ENCODE measurements around the gene TMEM128. TPM values are rescaled to one million over a fixed set of nuclear protein-coding genes. Genes with fewer than 3 reads are reported as not detected.

The TMEM128 gene
- total RNA-seq, 1 donor from 2014 or later = 32.8 TPM

DNA sequence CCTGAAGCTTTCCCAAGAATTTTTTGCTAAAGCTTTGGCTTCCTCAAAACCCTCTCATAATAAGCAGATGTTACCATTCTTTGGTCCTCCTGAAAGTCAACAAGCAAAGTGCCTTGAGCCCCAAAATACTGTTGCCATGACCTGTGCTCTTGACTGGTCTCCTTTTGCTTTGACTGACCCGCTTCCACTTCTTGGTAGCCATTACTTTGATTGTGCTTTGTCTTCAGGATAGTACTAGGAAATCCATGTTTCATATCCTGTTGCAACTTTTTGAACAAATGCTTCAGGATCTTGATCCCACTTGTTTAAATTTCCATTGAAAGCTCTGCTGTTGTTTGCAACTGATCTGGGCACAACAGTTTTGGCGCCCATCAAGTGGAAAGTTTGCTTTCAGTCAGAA, 14.4 kb downstream of the TMEM128 start:
- no peak for DNase-seq (ENCODE audit: low read depth)
- H3K4me3 ChIP-seq (ENCODE audit: low read depth, low read length) = no peak overlapping the region

DNA sequence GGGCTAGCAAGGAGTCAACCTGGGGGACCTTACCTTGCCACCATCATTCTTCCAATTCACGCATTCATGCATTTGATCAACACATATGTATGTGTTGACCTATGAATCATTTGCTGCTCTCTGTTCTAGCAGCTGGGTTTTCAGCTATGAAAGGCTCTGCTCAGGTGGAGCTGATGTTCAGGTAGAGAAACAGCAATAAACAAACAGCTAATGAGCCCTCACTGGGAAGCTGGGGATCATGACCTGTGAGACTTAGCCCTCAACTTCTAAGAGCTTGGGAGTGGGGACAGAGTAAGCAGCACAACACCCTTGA, 19.7 kb downstream of the TMEM128 start:
- no peak for DNase-seq (ENCODE audit: low read depth)
- H3K4me3 ChIP-seq (ENCODE audit: low read depth, low read length) = no peak overlapping the region
- TF ChIP-seq, protein P1, sequence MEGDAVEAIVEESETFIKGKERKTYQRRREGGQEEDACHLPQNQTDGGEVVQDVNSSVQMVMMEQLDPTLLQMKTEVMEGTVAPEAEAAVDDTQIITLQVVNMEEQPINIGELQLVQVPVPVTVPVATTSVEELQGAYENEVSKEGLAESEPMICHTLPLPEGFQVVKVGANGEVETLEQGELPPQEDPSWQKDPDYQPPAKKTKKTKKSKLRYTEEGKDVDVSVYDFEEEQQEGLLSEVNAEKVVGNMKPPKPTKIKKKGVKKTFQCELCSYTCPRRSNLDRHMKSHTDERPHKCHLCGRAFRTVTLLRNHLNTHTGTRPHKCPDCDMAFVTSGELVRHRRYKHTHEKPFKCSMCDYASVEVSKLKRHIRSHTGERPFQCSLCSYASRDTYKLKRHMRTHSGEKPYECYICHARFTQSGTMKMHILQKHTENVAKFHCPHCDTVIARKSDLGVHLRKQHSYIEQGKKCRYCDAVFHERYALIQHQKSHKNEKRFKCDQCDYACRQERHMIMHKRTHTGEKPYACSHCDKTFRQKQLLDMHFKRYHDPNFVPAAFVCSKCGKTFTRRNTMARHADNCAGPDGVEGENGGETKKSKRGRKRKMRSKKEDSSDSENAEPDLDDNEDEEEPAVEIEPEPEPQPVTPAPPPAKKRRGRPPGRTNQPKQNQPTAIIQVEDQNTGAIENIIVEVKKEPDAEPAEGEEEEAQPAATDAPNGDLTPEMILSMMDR (conservative IDR thresholded peaks at IDR 0.05; ENCODE audit: low read depth, low read length) = no peak

More for the DNA sequence above, 14.4 kb downstream of the TMEM128 start:
- TF ChIP-seq, protein P1 (conservative IDR thresholded peaks at IDR 0.05; ENCODE audit: low read depth, low read length) = no peak

DNA sequence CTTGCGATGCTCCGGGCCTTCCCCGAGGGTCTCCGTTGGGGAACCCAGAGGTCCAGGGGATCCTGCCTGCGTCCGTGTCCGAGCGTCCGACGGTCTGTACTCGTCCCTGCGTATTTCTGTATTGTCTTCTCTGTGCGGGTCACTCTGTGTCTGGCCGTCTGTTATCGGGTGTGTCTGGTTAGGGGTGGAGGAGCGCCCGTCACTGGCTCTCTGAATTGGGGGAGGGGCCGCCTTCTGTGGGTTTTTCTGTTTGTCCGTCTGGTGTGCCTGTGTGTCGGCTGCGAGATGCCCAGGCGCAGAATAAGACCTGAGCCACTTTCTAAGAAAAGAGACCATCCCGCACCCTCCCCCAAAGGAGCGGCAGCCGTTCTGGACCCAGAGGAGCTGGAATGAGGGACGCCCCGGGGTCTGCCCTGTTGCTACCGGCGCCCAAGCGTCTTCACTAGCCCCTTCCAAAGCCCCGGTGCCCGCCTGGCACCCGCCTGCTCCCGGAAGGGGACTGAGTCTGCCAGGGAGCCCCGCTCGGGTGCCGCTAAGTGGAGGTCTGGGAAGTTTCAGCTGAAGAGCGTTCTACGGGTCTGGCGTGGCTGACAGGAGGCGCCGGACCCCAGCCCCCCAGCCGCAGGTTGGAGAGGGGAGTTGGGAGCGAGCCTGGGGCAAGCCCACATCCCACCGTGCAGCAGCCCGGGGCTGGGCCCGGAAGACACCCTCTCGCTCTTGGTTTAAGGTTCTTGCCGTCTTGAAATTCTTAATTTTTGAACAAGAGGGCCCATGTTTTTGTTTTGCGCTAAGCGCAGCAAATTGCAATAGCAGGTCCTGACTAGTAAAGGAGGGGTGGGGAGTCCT, 20.3 kb downstream of the TMEM128 start:
- no peak overlapping the region for H3K4me3 ChIP-seq (ENCODE audit: low read depth, low read length)
- DNase-seq (ENCODE audit: low read depth) = no peak
- TF ChIP-seq, protein P1 (conservative IDR thresholded peaks at IDR 0.05; ENCODE audit: low read depth, low read length) = no peak

DNA sequence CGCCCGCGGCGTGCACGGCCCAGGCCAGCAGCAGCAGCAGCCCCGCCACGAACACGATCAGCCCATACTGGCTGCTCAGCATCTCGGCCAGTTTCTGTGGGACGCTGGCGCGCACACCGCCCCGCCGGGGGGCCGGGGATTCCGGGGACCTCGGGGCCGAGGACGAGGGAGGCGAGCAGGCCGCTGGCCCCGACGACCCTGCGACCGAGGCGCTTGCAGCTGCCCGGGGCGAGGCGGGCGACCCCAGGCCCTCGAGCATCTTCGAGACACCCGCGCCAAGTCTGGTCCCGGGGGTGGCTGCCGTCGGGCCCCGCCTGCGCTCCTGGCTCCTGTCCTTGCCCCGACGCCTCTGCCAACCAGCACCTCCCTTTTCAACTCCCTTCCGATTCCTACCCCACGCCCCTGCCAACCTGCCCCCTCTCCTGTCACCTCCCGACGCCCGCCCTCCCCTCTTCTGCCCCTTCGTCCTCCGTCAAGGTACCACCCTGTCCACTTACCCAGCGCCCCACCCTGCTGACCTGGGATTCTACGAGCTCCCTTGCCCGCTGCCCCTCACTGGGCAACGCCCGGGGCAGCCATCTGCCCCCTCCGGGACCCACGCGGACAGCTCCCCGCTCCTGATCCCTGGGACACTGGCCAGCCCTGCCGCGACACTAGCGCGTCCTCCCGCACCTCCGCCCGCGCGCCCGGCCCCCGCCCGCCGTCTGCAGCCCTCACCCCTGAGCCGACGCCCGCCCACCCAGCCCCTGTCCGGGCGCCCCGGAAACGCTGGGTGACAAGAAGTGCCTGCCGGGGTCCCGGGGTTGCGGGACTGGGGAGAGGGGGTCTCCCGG, 21.2 kb downstream of the TMEM128 start, which contains the start of gene OTOP1:
Gene OTOP1 (minus strand): TSS at position 324 of the 833 bp plus-strand sequence. CDS start 65 bp downstream, at position 259.
- no peak within 1 kb of the TSS for H3K4me3 ChIP-seq (ENCODE audit: low read depth, low read length)
- DNase-seq (ENCODE audit: low read depth) = no peak
- TF ChIP-seq, protein P1 (conservative IDR thresholded peaks at IDR 0.05; ENCODE audit: low read depth, low read length) = no peak

DNA sequence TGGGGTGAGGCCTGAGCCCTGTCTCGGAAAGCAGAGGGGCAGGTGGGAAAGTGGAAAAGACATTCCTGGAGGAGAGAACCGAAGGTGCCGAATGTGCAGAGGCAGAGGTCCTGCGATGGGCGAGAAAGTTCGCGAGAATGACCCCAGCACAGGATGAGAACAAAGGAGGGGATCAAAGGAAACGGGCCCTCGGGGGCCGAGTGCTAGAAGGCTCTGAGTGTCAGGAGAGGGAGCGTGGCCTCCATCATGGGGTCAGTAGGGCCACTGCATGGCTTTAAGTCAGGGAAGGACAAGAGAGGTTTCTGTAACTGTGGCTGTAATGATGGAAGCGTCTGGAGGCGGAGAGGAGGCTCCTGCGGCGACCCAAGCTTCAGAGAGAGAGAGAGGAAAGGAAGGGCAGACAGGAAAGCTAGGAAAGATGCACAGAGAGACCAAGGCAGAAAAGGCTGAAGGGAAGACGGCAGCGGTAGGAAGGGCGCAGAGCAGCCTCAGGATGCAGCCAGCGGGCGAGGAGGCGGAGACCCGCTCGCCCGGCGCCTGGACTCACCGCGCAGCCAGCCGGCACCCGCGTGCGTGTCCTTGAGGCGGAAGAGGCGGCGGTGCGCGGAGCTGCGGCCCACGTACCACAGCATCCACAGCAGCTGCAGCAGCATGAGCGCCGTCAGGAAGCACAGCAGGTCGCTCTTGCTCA, 22.0 kb downstream of the TMEM128 start:
- H3K4me3 ChIP-seq (ENCODE audit: low read depth, low read length) = no peak overlapping the region
- TF ChIP-seq, protein P1 (conservative IDR thresholded peaks at IDR 0.05; ENCODE audit: low read depth, low read length) = no peak
- DNase-seq (ENCODE audit: low read depth) = no peak

DNA sequence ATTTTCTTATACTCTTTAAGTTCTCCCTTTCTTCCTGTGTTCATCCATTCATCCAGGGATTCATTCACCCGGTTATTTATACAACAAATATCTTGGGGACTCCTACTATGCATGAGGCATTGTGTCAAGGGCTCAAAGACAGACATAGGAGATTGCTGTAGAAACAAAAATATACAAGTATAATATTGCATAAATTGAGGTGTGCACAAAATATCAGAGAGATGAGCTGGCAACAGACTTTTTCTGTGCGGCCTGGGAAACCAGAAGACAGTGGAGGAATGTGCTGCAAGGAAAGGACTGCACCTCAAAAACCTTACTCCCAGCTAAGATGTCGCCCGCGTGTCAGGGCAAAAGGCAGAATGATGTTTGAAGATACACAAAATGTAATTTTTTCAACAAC, 30.9 kb downstream of the TMEM128 start:
- H3K4me3 ChIP-seq (ENCODE audit: low read depth, low read length) = no peak overlapping the region
- DNase-seq (ENCODE audit: low read depth) = no peak
- TF ChIP-seq, protein P1 (conservative IDR thresholded peaks at IDR 0.05; ENCODE audit: low read depth, low read length) = no peak

Measured in epithelial cell of proximal tubule (primary cell).